Activated B cell treated with CpG ODN at 0.5 μM for 24 hours (primary cell): ENCODE measurements around the gene VAV1. TPM values are rescaled to one million over a fixed set of nuclear protein-coding genes. Genes with fewer than 3 reads are reported as not detected.

Source experiments
- ATAC-seq: fragments of 200-7000 bp; cut with Tn5 transposase; one replicate; pipeline ENCODE4 v1.10.0; 2021; ENCODE audit warnings: low read depth, mild to moderate bottlenecking, moderate library complexity
- CTCF ChIA-PET: fragments of 350-600 bp; sonication (Branson Sonifier 250); formaldehyde crosslinking; loops from one replicate; lab custom pipeline; 2021; ENCODE audit warnings: antibody characterized with exemption; lab: Charles Lee
- POLR2A ChIA-PET: fragments of 350-600 bp; sonication (Branson Sonifier 250); formaldehyde crosslinking; loops from one replicate; lab custom pipeline; 2021; ENCODE audit warnings: antibody characterized with exemption; lab: Charles Lee
- DNase-seq: peaks from one replicate; pipeline ENCODE4 v3.0.0; 2022
- H3K27ac Mint-ChIP-seq: one replicate; pipeline ENCODE4 v1.8.0; 2020; ENCODE audit warnings: mixed read lengths
- H3K27me3 Mint-ChIP-seq: one replicate; pipeline ENCODE4 v1.8.0; 2021; ENCODE audit warnings: mixed read lengths
- H3K36me3 Mint-ChIP-seq: one replicate; pipeline ENCODE4 v1.8.0; 2021; ENCODE audit warnings: low read depth, mixed read lengths
- H3K4me1 Mint-ChIP-seq: one replicate; pipeline ENCODE4 v1.8.0; 2021; ENCODE audit warnings: mixed read lengths
- H3K4me3 Mint-ChIP-seq: one replicate; pipeline ENCODE4 v1.8.0; 2020; ENCODE audit warnings: mild to moderate bottlenecking, mixed read lengths
- H3K9me3 Mint-ChIP-seq: one replicate; pipeline ENCODE4 v1.8.0; 2020; ENCODE audit warnings: mixed read lengths
- CTCF ChIP-seq: fragments of 200-600 bp; IDR thresholded peaks from one replicate; pipeline ENCODE4 v1.8.0; 2022; ENCODE audit warnings: antibody characterized with exemption, mild to moderate bottlenecking
- intact Hi-C: fragments of 100-400 bp; cut with micrococcal nuclease; formaldehyde crosslinking; loops from one replicate; pipeline ENCODE4 v1.15.1; 2024
- total RNA-seq: library from RNA; stranded (reverse); gene quantifications from 2 replicates; pipeline ENCODE4 v1.2.3, GENCODE V29; 2022

The VAV1 gene
- total RNA-seq, 1 donor from 2014 or later: 121 TPM

- Mint-ChIP-seq H3K27me3 (no peaks in the 10 kb centered on the region), H3K27ac (peak overlapping the region; percentile 21), H3K4me1 (peaks cover 58% of the 10 kb centered on the region), H3K36me3 (peaks cover 37% of the 10 kb centered on the region), H3K9me3 (peaks cover 3% of the 10 kb centered on the region), H3K4me3 (no peak overlapping the region)
- TF ChIP-seq CTCF: no peak
- DNase-seq: no peak
- ChIA-PET CTCF (interaction anchor here (1.3 kb wide), 1 partner anchor 9 kb away, joined by 3 read pairs; no protein-coding TSS in a partner anchor), POLR2A (interaction anchor here (1.9 kb wide), 1 partner anchor 9 kb away, joined by 10 read pairs; no protein-coding TSS in a partner anchor)
- peak; percentile 34 for ATAC-seq
- intact Hi-C loops: no loop called here
Measured at GRCh38 chr19:6811906-6812305, 39.4 kb downstream of the VAV1 start.

GRCh38 chr19:6812612-6813011 is 40.1 kb downstream of the VAV1 start:
- DNase-seq (no peak), ATAC-seq (no peak)
- CTCF ChIA-PET: interaction anchor here (0.7 kb wide), 1 partner anchor 9 kb away, joined by 3 read pairs; no protein-coding TSS in a partner anchor
- H3K4me3 Mint-ChIP-seq: no peak overlapping the region
- intact Hi-C loops: no loop called here
- no peaks in the 10 kb centered on the region for H3K27me3 Mint-ChIP-seq
- no peak overlapping the region for H3K27ac Mint-ChIP-seq
- H3K4me1 Mint-ChIP-seq: peaks cover 60% of the 10 kb centered on the region
- no peak for TF ChIP-seq CTCF
- peaks cover 3% of the 10 kb centered on the region for H3K9me3 Mint-ChIP-seq
- H3K36me3 Mint-ChIP-seq: peaks cover 38% of the 10 kb centered on the region
- POLR2A ChIA-PET: interaction anchor here (0.5 to 1.9 kb wide), 3 partner anchors 10 to 1380 kb away, joined by 7 to 10 read pairs (median 8); no protein-coding TSS in a partner anchor

- POLR2A ChIA-PET: interaction anchor here (1.4 to 1.9 kb wide), 2 partner anchors 11 to 13 kb away, joined by 7 to 10 read pairs; no protein-coding TSS in a partner anchor
- peaks cover 64% of the 10 kb centered on the region for H3K4me1 Mint-ChIP-seq
- ATAC-seq (no peak), DNase-seq (no peak)
- H3K4me3 Mint-ChIP-seq: no peak overlapping the region
- H3K27ac Mint-ChIP-seq: peak overlapping the region; percentile 26
- peaks cover 43% of the 10 kb centered on the region for H3K36me3 Mint-ChIP-seq
- CTCF ChIA-PET: no interaction called here
- TF ChIP-seq CTCF: no peak
- intact Hi-C loops: no loop called here
- H3K9me3 Mint-ChIP-seq: peaks cover 3% of the 10 kb centered on the region
- H3K27me3 Mint-ChIP-seq: no peaks in the 10 kb centered on the region
Measured at GRCh38 chr19:6813659-6814058, 41.2 kb downstream of the VAV1 start.

- peak; percentile 28 for ATAC-seq
- DNase-seq: no peak
- peaks cover 61% of the 10 kb centered on the region for H3K36me3 Mint-ChIP-seq
- H3K9me3 Mint-ChIP-seq: peaks cover 4% of the 10 kb centered on the region
- no peaks in the 10 kb centered on the region for H3K27me3 Mint-ChIP-seq
- TF ChIP-seq CTCF: no peak
- CTCF ChIA-PET: no interaction called here
- peaks cover 45% of the 10 kb centered on the region for H3K4me1 Mint-ChIP-seq
- peak overlapping the region; percentile 61 for H3K27ac Mint-ChIP-seq
- H3K4me3 Mint-ChIP-seq: no peak overlapping the region
- intact Hi-C loops: no loop called here
- POLR2A ChIA-PET: no interaction called here
Measured at GRCh38 chr19:6817179-6817578, 44.7 kb downstream of the VAV1 start.

GRCh38 chr19:6818246-6818645 is 45.7 kb downstream of the VAV1 start:
- no peaks in the 10 kb centered on the region for H3K27me3 Mint-ChIP-seq
- H3K4me3 Mint-ChIP-seq: no peak overlapping the region
- no peak overlapping the region for H3K27ac Mint-ChIP-seq
- CTCF ChIA-PET: interaction anchor here (1.0 kb wide), 1 partner anchor 45 kb away, joined by 3 read pairs; no protein-coding TSS in a partner anchor
- DNase-seq (no peak), ATAC-seq (no peak)
- H3K9me3 Mint-ChIP-seq: peaks cover 4% of the 10 kb centered on the region
- intact Hi-C loops: no loop called here
- peaks cover 35% of the 10 kb centered on the region for H3K4me1 Mint-ChIP-seq
- TF ChIP-seq CTCF: no peak
- H3K36me3 Mint-ChIP-seq: peaks cover 60% of the 10 kb centered on the region
- POLR2A ChIA-PET: no interaction called here
